Kasumi-1 (cell line): ENCODE data around the gene PEAK1.

Experiments
- DNase-seq, 2 experiments: peaks; one replicate each; lab custom pipeline; 2025; lab: John Stamatoyannopoulos, UW

PEAK1 gene

GRCh38 chr15:77060546-77060945, 359.4 kb downstream of the PEAK1 start:
- DNase-seq = no peak

GRCh38 chr15:77059786-77060361, 360.0 kb downstream of the PEAK1 start:
- DNase-seq = no peak

GRCh38 chr15:77058468-77058867, 361.4 kb downstream of the PEAK1 start:
- no peak for DNase-seq

- DNase-seq = no peak
These were observed 362.2 kb downstream of the PEAK1 start for GRCh38 chr15:77057685-77058084.

GRCh38 chr15:77057072-77057471, 362.8 kb downstream of the PEAK1 start:
- no peak for DNase-seq

GRCh38 chr15:77053709-77054108, 366.2 kb downstream of the PEAK1 start:
- DNase-seq = no peak

- no peak for DNase-seq
These were observed 367.3 kb downstream of the PEAK1 start for GRCh38 chr15:77052556-77052955.
